Trophoblast cell (in vitro differentiated cells and primary cell): ENCODE measurements around the gene HOXC5.

Experiments
- DNase-seq, 2 donors: peaks; one replicate each; pipeline ENCODE4 v3.0.0-alpha.2; 2016
- H2AFZ ChIP-seq: 2 replicates; pipeline ENCODE4 v1.6.1; 2013; ENCODE audit warnings: low read length, moderate library complexity, mild to moderate bottlenecking; ENCODE audit not compliant: insufficient read depth, poor library complexity
- H2AK5ac ChIP-seq: 2 replicates; pipeline ENCODE4 v1.6.1; 2013; ENCODE audit warnings: mild to moderate bottlenecking, low read length
- H2BK120ac ChIP-seq: 2 replicates; pipeline ENCODE4 v1.6.1; 2013; ENCODE audit warnings: low read length, mild to moderate bottlenecking, moderate library complexity; ENCODE audit not compliant: insufficient read depth, poor library complexity
- H2BK12ac ChIP-seq: 2 replicates; pipeline ENCODE4 v1.6.1; 2013; ENCODE audit warnings: mild to moderate bottlenecking, low read length, moderate library complexity
- H2BK5ac ChIP-seq: 2 replicates; pipeline ENCODE4 v1.6.1; 2013; ENCODE audit warnings: low read length, low read depth, moderate library complexity, mild to moderate bottlenecking; ENCODE audit not compliant: poor library complexity
- H3K14ac ChIP-seq: 2 replicates; pipeline ENCODE4 v1.6.1; 2013; ENCODE audit warnings: mild to moderate bottlenecking, low read length
- H3K18ac ChIP-seq: 2 replicates; pipeline ENCODE4 v1.6.1; 2013; ENCODE audit warnings: mild to moderate bottlenecking, low read length
- H3K23ac ChIP-seq: 2 replicates; pipeline ENCODE4 v1.6.1; 2013; ENCODE audit warnings: low read length
- H3K27ac ChIP-seq: 2 replicates; pipeline ENCODE4 v1.5.1; 2013; ENCODE audit warnings: low read depth, mild to moderate bottlenecking, inconsistent platforms, low read length, moderate library complexity
- H3K27me3 ChIP-seq: 2 replicates; pipeline ENCODE4 v1.6.1; 2013; ENCODE audit warnings: inconsistent platforms, mild to moderate bottlenecking, low read length, moderate library complexity; ENCODE audit not compliant: insufficient read depth
- H3K36me3 ChIP-seq, 2 experiments: 1 replicate in 1 of 2; 2 replicates in 1 of 2; pipeline ENCODE4 v1.6.1; 2013; ENCODE audit warnings: low read length in 2 of 2, mild to moderate bottlenecking in 2 of 2, moderate library complexity in 1 of 2; ENCODE audit not compliant: insufficient read depth in 2 of 2, control insufficient read depth in 1 of 2
- H3K4ac ChIP-seq: 2 replicates; pipeline ENCODE4 v1.6.1; 2013; ENCODE audit warnings: low read depth, mild to moderate bottlenecking, low read length, moderate library complexity
- H3K4me1 ChIP-seq, 2 experiments: 1 replicate in 1 of 2; 2 replicates in 1 of 2; pipeline ENCODE4 v1.6.1; 2013; ENCODE audit warnings: low read length in 2 of 2, mild to moderate bottlenecking in 2 of 2, moderate library complexity in 1 of 2; ENCODE audit not compliant: insufficient read depth in 2 of 2, control insufficient read depth in 1 of 2
- H3K4me2 ChIP-seq: 2 replicates; pipeline ENCODE4 v1.6.1; 2013; ENCODE audit warnings: inconsistent platforms, mild to moderate bottlenecking, low read length, moderate library complexity
- H3K4me3 ChIP-seq: 2 replicates; pipeline ENCODE4 v1.5.1; 2013; ENCODE audit warnings: mild to moderate bottlenecking, low read depth, low read length, inconsistent platforms
- H3K79me1 ChIP-seq: one replicate; pipeline ENCODE4 v1.6.1; 2013; ENCODE audit warnings: low read length
- H3K79me2 ChIP-seq: 2 replicates; pipeline ENCODE4 v1.6.1; 2013; ENCODE audit warnings: low read length, mild to moderate bottlenecking; ENCODE audit not compliant: control insufficient read depth, insufficient read depth, poor library complexity
- H3K9ac ChIP-seq: 2 replicates; pipeline ENCODE4 v1.6.1; 2013; ENCODE audit warnings: mild to moderate bottlenecking, low read length
- H3K9me3 ChIP-seq: 2 replicates; pipeline ENCODE4 v1.6.1; 2013; ENCODE audit warnings: low read depth, mild to moderate bottlenecking, control low read depth, inconsistent platforms, low read length; ENCODE audit not compliant: insufficient read depth
- H4K12ac ChIP-seq: 2 replicates; pipeline ENCODE4 v1.6.1; 2013; ENCODE audit warnings: low read depth, mild to moderate bottlenecking, low read length, moderate library complexity
- H4K8ac ChIP-seq: 2 replicates; pipeline ENCODE4 v1.6.1; 2013; ENCODE audit warnings: low read depth, mild to moderate bottlenecking, low read length, moderate library complexity
- H4K91ac ChIP-seq: one replicate; pipeline ENCODE4 v1.6.1; 2013; ENCODE audit warnings: low read depth, mild to moderate bottlenecking, low read length, moderate library complexity
- WGBS: extraction: QIAGEN DNeasy Blood & Tissue Kit; methylation state at CpG from one replicate; pipeline ENCODE4 v1.1.7; 2013; ENCODE audit warnings: missing lambda C conversion rate; ENCODE audit not compliant: insufficient read length, insufficient coverage; ENCODE audit errors: extremely low coverage; 5-methylcytosine and 5-hydroxymethylcytosine counted together

The HOXC5 gene

GRCh38 chr12:53988541-53989226 is 44.2 kb upstream of the HOXC5 start:
- H3K18ac ChIP-seq = no peak overlapping the region
- H3K23ac ChIP-seq = no peak overlapping the region
- no peak overlapping the region for H4K91ac ChIP-seq
- no peak overlapping the region for H4K12ac ChIP-seq
- H2BK12ac ChIP-seq = no peak overlapping the region
- no peaks in the 10 kb centered on the region for H3K79me2 ChIP-seq
- H2BK120ac ChIP-seq = no peak overlapping the region
- no peak overlapping the region for H3K27ac ChIP-seq
- no peaks in the 10 kb centered on the region for H3K79me1 ChIP-seq
- H2BK5ac ChIP-seq = no peak overlapping the region
- H2AK5ac ChIP-seq = no peak overlapping the region
- DNase-seq = no peak
- peaks cover 25% of the 10 kb centered on the region for H3K9me3 ChIP-seq
- H3K4ac ChIP-seq = no peak overlapping the region
- no peak overlapping the region for H4K8ac ChIP-seq
- H3K9ac ChIP-seq = no peak overlapping the region
- H2AFZ ChIP-seq = no peak overlapping the region
- no peak overlapping the region for H3K14ac ChIP-seq
- no CpG with 5 or more reads among the region's 5 CpGs for WGBS
- no peak overlapping the region for H3K4me2 ChIP-seq
- peaks cover 0 to 2% of the 10 kb centered on the region in 2 experiments for H3K4me1 ChIP-seq
- H3K27me3 ChIP-seq = peaks cover 91% of the 10 kb centered on the region
- no peak overlapping the region for H3K4me3 ChIP-seq
- H3K36me3 ChIP-seq = no peaks in the 10 kb centered on the region

- Histone ChIP-seq H3K27me3 (peaks cover 91% of the 10 kb centered on the region), H2AK5ac (no peak overlapping the region), H3K23ac (no peak overlapping the region), H2BK12ac (no peak overlapping the region), H3K4ac (no peak overlapping the region), H3K4me3 (no peak overlapping the region), H3K9ac (no peak overlapping the region), H2BK5ac (no peak overlapping the region), H3K14ac (no peak overlapping the region), H4K91ac (no peak overlapping the region), H4K8ac (no peak overlapping the region), H2AFZ (no peak overlapping the region), H3K36me3 (no peaks in the 10 kb centered on the region), H2BK120ac (no peak overlapping the region), H3K79me2 (no peaks in the 10 kb centered on the region), H3K9me3 (peaks cover 26% of the 10 kb centered on the region), H3K4me1 (no peaks in the 10 kb centered on the region), H3K18ac (no peak overlapping the region), H3K27ac (no peak overlapping the region), H4K12ac (no peak overlapping the region), H3K79me1 (no peaks in the 10 kb centered on the region), H3K4me2 (no peak overlapping the region)
- no CpG with 5 or more reads among the region's 28 CpGs for WGBS
- DNase-seq = peak; percentile 43 to 78
Observed at GRCh38 chr12:53989227-53990113, 43.4 kb upstream of the HOXC5 start.

GRCh38 chr12:53990311-53991076 is 42.4 kb upstream of the HOXC5 start:
- Histone ChIP-seq H3K23ac (no peak overlapping the region), H3K36me3 (no peaks in the 10 kb centered on the region), H3K14ac (no peak overlapping the region), H4K12ac (no peak overlapping the region), H3K18ac (no peak overlapping the region), H3K27ac (no peak overlapping the region), H4K91ac (no peak overlapping the region), H4K8ac (no peak overlapping the region), H3K79me2 (no peaks in the 10 kb centered on the region), H3K4ac (no peak overlapping the region), H2BK12ac (no peak overlapping the region), H3K9me3 (peaks cover 20% of the 10 kb centered on the region), H3K79me1 (no peaks in the 10 kb centered on the region), H3K4me2 (no peak overlapping the region), H2AK5ac (no peak overlapping the region), H3K4me3 (no peak overlapping the region), H3K4me1 (peaks cover 0 to 5% of the 10 kb centered on the region in 2 experiments), H2BK120ac (no peak overlapping the region), H3K9ac (no peak overlapping the region), H2AFZ (no peak overlapping the region), H2BK5ac (no peak overlapping the region), H3K27me3 (peaks cover 92% of the 10 kb centered on the region)
- no CpG with 5 or more reads among the region's 27 CpGs for WGBS
- DNase-seq = no peak

- H4K12ac ChIP-seq = no peak overlapping the region
- no peak overlapping the region for H3K27ac ChIP-seq
- no peaks in the 10 kb centered on the region for H3K36me3 ChIP-seq
- H3K14ac ChIP-seq = no peak overlapping the region
- no peak overlapping the region for H3K9ac ChIP-seq
- H3K27me3 ChIP-seq = peaks cover 92% of the 10 kb centered on the region
- no peak overlapping the region for H3K4ac ChIP-seq
- H2BK5ac ChIP-seq = no peak overlapping the region
- no peak overlapping the region for H2BK12ac ChIP-seq
- no peak overlapping the region for H2BK120ac ChIP-seq
- peak; percentile 23 to 40 for DNase-seq
- no CpG with 5 or more reads among the region's 8 CpGs for WGBS
- H3K23ac ChIP-seq = no peak overlapping the region
- H3K9me3 ChIP-seq = peaks cover 17% of the 10 kb centered on the region
- H3K4me2 ChIP-seq = no peak overlapping the region
- no peak overlapping the region for H2AK5ac ChIP-seq
- peaks cover 0 to 8% of the 10 kb centered on the region in 2 experiments for H3K4me1 ChIP-seq
- no peak overlapping the region for H3K18ac ChIP-seq
- no peaks in the 10 kb centered on the region for H3K79me2 ChIP-seq
- no peak overlapping the region for H4K8ac ChIP-seq
- no peak overlapping the region for H2AFZ ChIP-seq
- no peak overlapping the region for H4K91ac ChIP-seq
- H3K4me3 ChIP-seq = no peak overlapping the region
- H3K79me1 ChIP-seq = no peaks in the 10 kb centered on the region
Observed at GRCh38 chr12:53991077-53991460, 41.8 kb upstream of the HOXC5 start.
